Neuron (in vitro differentiated cells): ENCODE measurements around the gene PRCC.

Source experiments
- H2AFZ ChIP-seq: one replicate; pipeline ENCODE4 v1.6.1; 2013; ENCODE audit warnings: low read depth, mild to moderate bottlenecking, inconsistent platforms, low read length, moderate library complexity
- H3K27me3 ChIP-seq: one replicate; pipeline ENCODE4 v1.6.1; 2013; ENCODE audit warnings: low read length; ENCODE audit not compliant: insufficient read depth
- H3K36me3 ChIP-seq: one replicate; pipeline ENCODE4 v1.6.1; 2013; ENCODE audit warnings: low read length; ENCODE audit not compliant: insufficient read depth
- H3K4me1 ChIP-seq: one replicate; pipeline ENCODE4 v1.6.1; 2013; ENCODE audit warnings: low read length; ENCODE audit not compliant: insufficient read depth
- H3K4me3 ChIP-seq: 2 replicates; pipeline ENCODE4 v1.5.1; 2013; ENCODE audit warnings: mild to moderate bottlenecking, low read length, moderate library complexity
- H3K9me3 ChIP-seq: one replicate; pipeline ENCODE4 v1.6.1; 2013; ENCODE audit warnings: low read length

PRCC gene

GRCh38 chr1:156740237-156740740, 27.0 kb upstream of the PRCC start:
- Histone ChIP-seq H3K9me3 (no peaks in the 10 kb centered on the region), H3K4me1 (peaks cover 12% of the 10 kb centered on the region), H2AFZ (peak overlapping the region; percentile 7), H3K36me3 (peaks cover 53% of the 10 kb centered on the region), H3K27me3 (no peaks in the 10 kb centered on the region), H3K4me3 (peak overlapping the region; percentile 67)

- Histone ChIP-seq H3K36me3 (peaks cover 53% of the 10 kb centered on the region), H3K4me3 (peak within 1 kb of the TSS; percentile 67), H2AFZ (peak within 1 kb of the TSS; percentile 7), H3K4me1 (peaks cover 16% of the 10 kb centered on the region), H3K27me3 (no peaks in the 10 kb centered on the region), H3K9me3 (no peaks in the 10 kb centered on the region)
Observed at GRCh38 chr1:156740741-156741480, 26.4 kb upstream of the PRCC start, which contains the start of gene MRPL24. Gene MRPL24 (minus strand): TSS chr1:156741088. CDS start chr1:156738704, 2,384 bp downstream.

GRCh38 chr1:156741481-156741983, 25.8 kb upstream of the PRCC start:
- Histone ChIP-seq H3K4me1 (peaks cover 22% of the 10 kb centered on the region), H2AFZ (no peak overlapping the region), H3K27me3 (no peaks in the 10 kb centered on the region), H3K9me3 (no peaks in the 10 kb centered on the region), H3K4me3 (peak overlapping the region; percentile 13), H3K36me3 (peaks cover 48% of the 10 kb centered on the region)

- Histone ChIP-seq H3K27me3 (no peaks in the 10 kb centered on the region), H3K36me3 (peaks cover 43% of the 10 kb centered on the region), H2AFZ (no peak overlapping the region), H3K4me1 (peaks cover 26% of the 10 kb centered on the region), H3K4me3 (no peak overlapping the region), H3K9me3 (no peaks in the 10 kb centered on the region)
Observed at GRCh38 chr1:156742017-156742416, 25.3 kb upstream of the PRCC start.

GRCh38 chr1:156742801-156743200, 24.5 kb upstream of the PRCC start:
- peaks cover 35% of the 10 kb centered on the region for H3K36me3 ChIP-seq

GRCh38 chr1:156743367-156744302, 23.7 kb upstream of the PRCC start:
- Histone ChIP-seq H3K27me3 (no peaks in the 10 kb centered on the region), H3K9me3 (no peaks in the 10 kb centered on the region), H3K4me1 (peaks cover 41% of the 10 kb centered on the region), H3K4me3 (no peak overlapping the region), H3K36me3 (peaks cover 29% of the 10 kb centered on the region), H2AFZ (no peak overlapping the region)

More at GRCh38 chr1:156742801-156743200, 24.5 kb upstream of the PRCC start:
- H3K27me3 ChIP-seq, result no peaks in the 10 kb centered on the region
- no peak overlapping the region for H3K4me3 ChIP-seq
- no peaks in the 10 kb centered on the region for H3K9me3 ChIP-seq
- H2AFZ ChIP-seq, result no peak overlapping the region
- H3K4me1 ChIP-seq, result peaks cover 32% of the 10 kb centered on the region

- Histone ChIP-seq H3K36me3 (peaks cover 26% of the 10 kb centered on the region), H2AFZ (no peak overlapping the region), H3K9me3 (no peaks in the 10 kb centered on the region), H3K4me3 (no peak overlapping the region), H3K4me1 (peaks cover 48% of the 10 kb centered on the region), H3K27me3 (no peaks in the 10 kb centered on the region)
Observed at GRCh38 chr1:156744344-156744743, 23.0 kb upstream of the PRCC start.

GRCh38 chr1:156744786-156745419, 22.4 kb upstream of the PRCC start:
- no peak overlapping the region for H3K4me3 ChIP-seq
- no peak overlapping the region for H2AFZ ChIP-seq
- no peaks in the 10 kb centered on the region for H3K27me3 ChIP-seq
- H3K36me3 ChIP-seq, result peaks cover 26% of the 10 kb centered on the region
- no peaks in the 10 kb centered on the region for H3K9me3 ChIP-seq
- H3K4me1 ChIP-seq, result peaks cover 51% of the 10 kb centered on the region

GRCh38 chr1:156745881-156746280, 21.5 kb upstream of the PRCC start:
- H2AFZ ChIP-seq, result no peak overlapping the region
- no peaks in the 10 kb centered on the region for H3K27me3 ChIP-seq
- peaks cover 26% of the 10 kb centered on the region for H3K36me3 ChIP-seq
- H3K4me3 ChIP-seq, result no peak overlapping the region
- peaks cover 53% of the 10 kb centered on the region for H3K4me1 ChIP-seq
- no peaks in the 10 kb centered on the region for H3K9me3 ChIP-seq

- peak overlapping the region; percentile 47 for H3K4me3 ChIP-seq
Observed at GRCh38 chr1:156746406-156746727, 21.0 kb upstream of the PRCC start.

GRCh38 chr1:156746728-156747631, 20.4 kb upstream of the PRCC start:
- H3K9me3 ChIP-seq, result no peaks in the 10 kb centered on the region
- H3K4me1 ChIP-seq, result peaks cover 47% of the 10 kb centered on the region
- no peak overlapping the region for H2AFZ ChIP-seq
- H3K36me3 ChIP-seq, result peaks cover 22% of the 10 kb centered on the region
- no peaks in the 10 kb centered on the region for H3K27me3 ChIP-seq
- H3K4me3 ChIP-seq, result peak overlapping the region; percentile 47

More at GRCh38 chr1:156746406-156746727, 21.0 kb upstream of the PRCC start:
- Histone ChIP-seq H2AFZ (no peak overlapping the region), H3K9me3 (no peaks in the 10 kb centered on the region), H3K36me3 (peaks cover 26% of the 10 kb centered on the region), H3K4me1 (peaks cover 53% of the 10 kb centered on the region), H3K27me3 (no peaks in the 10 kb centered on the region)
